Measurements from ENCODE around the gene NARS2.
"Not testable (repeated sequence)": the region's sequence is repeated elsewhere in the genome, so short reads cannot be mapped to it uniquely, and the experiment has no call there.

The NARS2 gene

GRCh38 chr11:78574386-78575381 lies at the start of gene NARS2:
NARS2 (minus strand) TSS chr11:78574864; CDS start chr11:78574488, 376 bp downstream.
- peak; percentile 96 for DNase-seq (ENCODE audit: low spot score)

GRCh38 chr11:78622666-78623065 lies 48.0 kb upstream of the NARS2 start:
- DNase-seq (ENCODE audit: low spot score), result no peak

- no peak for DNase-seq (ENCODE audit: low spot score)
Measured at GRCh38 chr11:78620159-78620558, 45.5 kb upstream of the NARS2 start.

GRCh38 chr11:78615724-78616123 lies 41.1 kb upstream of the NARS2 start:
- DNase-seq (ENCODE audit: low spot score), result no peak

GRCh38 chr11:78613378-78613813 lies 38.7 kb upstream of the NARS2 start:
- no peak for DNase-seq (ENCODE audit: low spot score)

GRCh38 chr11:78612721-78613377 lies 38.2 kb upstream of the NARS2 start:
- no peak for DNase-seq (ENCODE audit: low spot score)

- DNase-seq (ENCODE audit: low spot score), result not testable (repeated sequence)
Measured at GRCh38 chr11:78609321-78609720, 34.7 kb upstream of the NARS2 start.

- no peak for DNase-seq (ENCODE audit: low spot score)
Measured at GRCh38 chr11:78607696-78608095, 33.0 kb upstream of the NARS2 start.

- no peak for DNase-seq (ENCODE audit: low spot score)
Measured at GRCh38 chr11:78606667-78607066, 32.0 kb upstream of the NARS2 start.

- no peak for DNase-seq (ENCODE audit: low spot score)
Measured at GRCh38 chr11:78605296-78605695, 30.6 kb upstream of the NARS2 start.

- DNase-seq (ENCODE audit: low spot score), result no peak
Measured at GRCh38 chr11:78603792-78604191, 29.1 kb upstream of the NARS2 start.

GRCh38 chr11:78602771-78603170 lies 28.1 kb upstream of the NARS2 start:
- DNase-seq (ENCODE audit: low spot score), result not testable (repeated sequence)

GRCh38 chr11:78601066-78601465 lies 26.4 kb upstream of the NARS2 start:
- not testable (repeated sequence) for DNase-seq (ENCODE audit: low spot score)

- not testable (repeated sequence) for DNase-seq (ENCODE audit: low spot score)
Measured at GRCh38 chr11:78597579-78597978, 22.9 kb upstream of the NARS2 start.

- no peak for DNase-seq (ENCODE audit: low spot score)
Measured at GRCh38 chr11:78595436-78596130, 20.9 kb upstream of the NARS2 start.

- DNase-seq (ENCODE audit: low spot score), result no peak
Measured at GRCh38 chr11:78594814-78595213, 20.1 kb upstream of the NARS2 start.

- no peak for DNase-seq (ENCODE audit: low spot score)
Measured at GRCh38 chr11:78588517-78588916, 13.9 kb upstream of the NARS2 start.

- DNase-seq (ENCODE audit: low spot score), result no peak
Measured at GRCh38 chr11:78587446-78587845, 12.8 kb upstream of the NARS2 start.

GRCh38 chr11:78586452-78587046 lies 11.9 kb upstream of the NARS2 start:
- peak; percentile 59 for DNase-seq (ENCODE audit: low spot score)

- no peak for DNase-seq (ENCODE audit: low spot score)
Measured at GRCh38 chr11:78583889-78584288, 9.2 kb upstream of the NARS2 start.

- DNase-seq (ENCODE audit: low spot score), result no peak
Measured at GRCh38 chr11:78577495-78577894, 2.8 kb upstream of the NARS2 start.

- no peak for DNase-seq (ENCODE audit: low spot score)
Measured at GRCh38 chr11:78576549-78577097, 2.0 kb upstream of the NARS2 start.
